RWPE2 (cell line): ENCODE data around the gene ZNF513.
A peak's percentile ranks its signal among the peaks of the same experiment; 100 is the strongest.

Source experiments
- ATAC-seq: fragments of 200-7000 bp; cut with Tn5 transposase; 3 replicates; pipeline ENCODE4 v1.9.1; 2021; ENCODE audit warnings: low read depth
- DNase-seq: peaks from one replicate; pipeline ENCODE4 v3.0.0-alpha.2; 2020; ENCODE audit warnings: low spot score
- H3K27ac ChIP-seq: fragments of 450-650 bp; 2 replicates; pipeline ENCODE4 v1.5.1; 2017; ENCODE audit warnings: mild to moderate bottlenecking; ENCODE audit not compliant: poor library complexity, severe bottlenecking
- H3K27me3 ChIP-seq: fragments of 250-450 bp; sonication (Bioruptor Pico); 2 replicates; pipeline ENCODE4 v1.5.1; 2021; ENCODE audit warnings: mild to moderate bottlenecking, moderate library complexity; ENCODE audit not compliant: insufficient read depth, poor library complexity, severe bottlenecking
- H3K36me3 ChIP-seq: fragments of 250-450 bp; sonication (Bioruptor Pico); 2 replicates; pipeline ENCODE4 v1.5.1; 2020; ENCODE audit warnings: low read depth, mild to moderate bottlenecking, moderate library complexity
- H3K4me1 ChIP-seq: fragments of 250-450 bp; sonication (Bioruptor Pico); 2 replicates; pipeline ENCODE4 v1.5.1; 2021; ENCODE audit warnings: mild to moderate bottlenecking, moderate library complexity; ENCODE audit not compliant: insufficient read depth, poor library complexity, severe bottlenecking
- H3K4me3 ChIP-seq: fragments of 250-450 bp; sonication (Bioruptor Pico); 2 replicates; pipeline ENCODE4 v1.5.1; 2021; ENCODE audit warnings: mild to moderate bottlenecking, moderate library complexity; ENCODE audit not compliant: severe bottlenecking
- H3K9me3 ChIP-seq: fragments of 250-450 bp; sonication (Bioruptor Pico); 2 replicates; pipeline ENCODE4 v1.5.1; 2021; ENCODE audit warnings: mild to moderate bottlenecking, moderate library complexity; ENCODE audit not compliant: severe bottlenecking
- CTCF ChIP-seq: fragments of 450-650 bp; IDR thresholded peaks from one replicate; pipeline ENCODE4 v1.5.1; 2017; ENCODE audit warnings: mild to moderate bottlenecking, moderate library complexity; ENCODE audit not compliant: poor library complexity, severe bottlenecking

ZNF513 gene

GRCh38 chr2:27409321-27410073, 29.0 kb upstream of the ZNF513 start, which contains the start of gene PPM1G:
PPM1G (minus strand) TSS chr2:27409591; CDS start chr2:27409422, 169 bp downstream.
- Histone ChIP-seq H3K27me3 (no peaks in the 10 kb centered on the region), H3K27ac (peak within 1 kb of the TSS; percentile 78), H3K4me1 (peaks cover 12% of the 10 kb centered on the region), H3K4me3 (peak within 1 kb of the TSS; percentile 96), H3K9me3 (no peaks in the 10 kb centered on the region), H3K36me3 (peaks cover 29% of the 10 kb centered on the region)
- DNase-seq (peak; percentile 92), ATAC-seq (peak; percentile 95)
- TF ChIP-seq CTCF: no peak

- peak; percentile 4 for TF ChIP-seq CTCF
- ATAC-seq: peak; percentile 59
- H3K4me1 ChIP-seq: peaks cover 12% of the 10 kb centered on the region
- H3K27me3 ChIP-seq: no peaks in the 10 kb centered on the region
- DNase-seq: peak; percentile 62
- no peaks in the 10 kb centered on the region for H3K9me3 ChIP-seq
- peak overlapping the region; percentile 78 for H3K27ac ChIP-seq
- H3K36me3 ChIP-seq: peaks cover 34% of the 10 kb centered on the region
- peak overlapping the region; percentile 96 for H3K4me3 ChIP-seq
Measured at GRCh38 chr2:27408601-27409320, 28.2 kb upstream of the ZNF513 start.

GRCh38 chr2:27407798-27408491, 27.4 kb upstream of the ZNF513 start:
- H3K9me3 ChIP-seq: no peaks in the 10 kb centered on the region
- H3K4me3 ChIP-seq: peak overlapping the region; percentile 96
- ATAC-seq (no peak), DNase-seq (no peak)
- no peaks in the 10 kb centered on the region for H3K27me3 ChIP-seq
- H3K36me3 ChIP-seq: peaks cover 42% of the 10 kb centered on the region
- TF ChIP-seq CTCF: peak; percentile 74
- peaks cover 12% of the 10 kb centered on the region for H3K4me1 ChIP-seq
- peak overlapping the region; percentile 78 for H3K27ac ChIP-seq

GRCh38 chr2:27400348-27401135, 20.0 kb upstream of the ZNF513 start:
- Histone ChIP-seq H3K4me3 (no peak overlapping the region), H3K9me3 (no peaks in the 10 kb centered on the region), H3K36me3 (peaks cover 54% of the 10 kb centered on the region), H3K4me1 (no peaks in the 10 kb centered on the region), H3K27ac (no peak overlapping the region), H3K27me3 (no peaks in the 10 kb centered on the region)
- TF ChIP-seq CTCF: no peak
- ATAC-seq (no peak), DNase-seq (no peak)
